Endothelial cell (in vitro differentiated cells): Measurements from ENCODE around the gene EGR1. TPM values are rescaled to one million over a fixed set of nuclear protein-coding genes. Genes with fewer than 3 reads are reported as not detected.
"Not testable (repeated sequence)": the region's sequence is repeated elsewhere in the genome, so short reads cannot be mapped to it uniquely, and the experiment has no call there.

Experiments
- DNase-seq: peaks from one replicate; pipeline ENCODE4 v3.0.0; 2021; ENCODE audit warnings: low spot score
- H3K27ac Mint-ChIP-seq: one replicate; pipeline ENCODE4 v1.8.0; 2021; ENCODE audit warnings: mixed read lengths, inconsistent platforms; ENCODE audit not compliant: unreplicated experiment
- H3K27me3 Mint-ChIP-seq: one replicate; pipeline ENCODE4 v1.8.0; 2021; ENCODE audit warnings: mild to moderate bottlenecking, moderate library complexity, mixed read lengths, inconsistent platforms; ENCODE audit not compliant: unreplicated experiment
- H3K36me3 Mint-ChIP-seq: one replicate; pipeline ENCODE4 v1.8.0; 2021; ENCODE audit warnings: mild to moderate bottlenecking, low read depth, mixed read lengths, inconsistent platforms; ENCODE audit not compliant: unreplicated experiment
- H3K4me1 Mint-ChIP-seq: one replicate; pipeline ENCODE4 v1.8.0; 2021; ENCODE audit warnings: mild to moderate bottlenecking, mixed read lengths, inconsistent platforms; ENCODE audit not compliant: unreplicated experiment
- H3K4me3 Mint-ChIP-seq: one replicate; pipeline ENCODE4 v1.8.0; 2021; ENCODE audit warnings: mild to moderate bottlenecking, mixed read lengths, inconsistent platforms; ENCODE audit not compliant: unreplicated experiment
- H3K9me3 Mint-ChIP-seq: one replicate; pipeline ENCODE4 v1.8.0; 2021; ENCODE audit warnings: mixed read lengths, inconsistent platforms; ENCODE audit not compliant: unreplicated experiment
- CTCF ChIP-seq: fragments of 200-600 bp; sonication (generic); IDR thresholded peaks from one replicate; pipeline ENCODE4 v1.5.0; 2021; ENCODE audit warnings: antibody characterized with exemption; ENCODE audit not compliant: unreplicated experiment
- total RNA-seq: library from RNA; stranded (reverse); fragmentation: NEBNext Ultra II Directional; extraction: Animal tissue kit (Norgen Biotek cat#: 25700); gene quantifications from one replicate; pipeline ENCODE4 v1.2.1, GENCODE V29; 2021; ENCODE audit not compliant: unreplicated experiment

Gene EGR1
- total RNA-seq, 1 donor from 2014 or later, result 2.1 TPM

- Mint-ChIP-seq H3K4me3 (no peak overlapping the region), H3K27ac (no peak overlapping the region)
These were observed 4.5 kb downstream of the EGR1 start for GRCh38 chr5:138469540-138470321.

GRCh38 chr5:138470322-138471051, 5.2 kb downstream of the EGR1 start:
- no peak overlapping the region for H3K4me3 Mint-ChIP-seq
- no peak for DNase-seq
- peaks cover 27% of the 10 kb centered on the region for H3K27me3 Mint-ChIP-seq
- H3K36me3 Mint-ChIP-seq, result peaks cover 6% of the 10 kb centered on the region
- peaks cover 2% of the 10 kb centered on the region for H3K4me1 Mint-ChIP-seq
- no peak for TF ChIP-seq CTCF
- H3K27ac Mint-ChIP-seq, result no peak overlapping the region
- H3K9me3 Mint-ChIP-seq, result peaks cover 4% of the 10 kb centered on the region

More at GRCh38 chr5:138469540-138470321, 4.5 kb downstream of the EGR1 start:
- peaks cover 2% of the 10 kb centered on the region for H3K4me1 Mint-ChIP-seq
- DNase-seq, result no peak
- H3K9me3 Mint-ChIP-seq, result peaks cover 4% of the 10 kb centered on the region
- TF ChIP-seq CTCF, result no peak
- H3K27me3 Mint-ChIP-seq, result peaks cover 27% of the 10 kb centered on the region
- H3K36me3 Mint-ChIP-seq, result peaks cover 6% of the 10 kb centered on the region

- Mint-ChIP-seq H3K36me3 (peaks cover 6% of the 10 kb centered on the region), H3K4me3 (no peak overlapping the region), H3K27me3 (peaks cover 27% of the 10 kb centered on the region), H3K9me3 (peaks cover 4% of the 10 kb centered on the region), H3K27ac (no peak overlapping the region), H3K4me1 (peaks cover 2% of the 10 kb centered on the region)
- no peak for DNase-seq
- TF ChIP-seq CTCF, result no peak
These were observed 5.7 kb downstream of the EGR1 start for GRCh38 chr5:138471052-138471361.

GRCh38 chr5:138472353-138472752, 7.1 kb downstream of the EGR1 start:
- Mint-ChIP-seq H3K4me1 (peaks cover 2% of the 10 kb centered on the region), H3K36me3 (peaks cover 2% of the 10 kb centered on the region), H3K4me3 (no peak overlapping the region), H3K9me3 (peaks cover 4% of the 10 kb centered on the region), H3K27ac (no peak overlapping the region), H3K27me3 (peaks cover 18% of the 10 kb centered on the region)
- TF ChIP-seq CTCF, result no peak
- no peak for DNase-seq

- H3K36me3 Mint-ChIP-seq, DNase-seq, H3K27ac Mint-ChIP-seq, H3K9me3 Mint-ChIP-seq, H3K4me1 Mint-ChIP-seq, H3K4me3 Mint-ChIP-seq, H3K27me3 Mint-ChIP-seq: not testable (repeated sequence)
These were observed 7.9 kb downstream of the EGR1 start for GRCh38 chr5:138473151-138473550.
